ENCODE data around the gene NDUFB8. TPM values are rescaled to one million over a fixed set of nuclear protein-coding genes. Genes with fewer than 3 reads are reported as not detected.

Gene NDUFB8
- total and polyA plus RNA-seq, 2 donors = 222 to 284 TPM

- Histone ChIP-seq H3K27ac (ENCODE audit: low read depth in 1 of 2, low read length in 1 of 2) (no peak overlapping the region), H3K4me1 (ENCODE audit: control insufficient read depth in 2 of 2, insufficient read depth in 2 of 2, low read length in 2 of 2) (no peaks in the 10 kb centered on the region), H3K27me3 (ENCODE audit: control insufficient read depth in 2 of 2, insufficient read depth in 1 of 2, low read length in 1 of 2) (no peaks in the 10 kb centered on the region), H3K9me3 (ENCODE audit: control insufficient read depth in 2 of 2, insufficient read depth in 1 of 2, low read length in 1 of 2) (no peaks in the 10 kb centered on the region), H3K4me3 (ENCODE audit: low read length in 2 of 2) (no peak overlapping the region), H3K36me3 (ENCODE audit: control insufficient read depth in 2 of 2, insufficient read depth in 2 of 2, low read length in 1 of 2) (peaks cover 45 to 57% of the 10 kb centered on the region in 2 donors)
- DNase-seq (ENCODE audit: low read depth in 6 of 9, low spot score in 9 of 9) = no peak
- 98% methylated on average over 5 of the region's 5 CpGs for WGBS
These were observed 40.3 kb downstream of the NDUFB8 start for GRCh38 chr10:100489396-100489795.

- Histone ChIP-seq H3K36me3 (ENCODE audit: control insufficient read depth in 2 of 2, insufficient read depth in 2 of 2, low read length in 1 of 2) (peaks cover 45 to 55% of the 10 kb centered on the region in 2 donors), H3K9me3 (ENCODE audit: control insufficient read depth in 2 of 2, insufficient read depth in 1 of 2, low read length in 1 of 2) (no peaks in the 10 kb centered on the region), H3K27ac (ENCODE audit: low read depth in 1 of 2, low read length in 1 of 2) (no peak overlapping the region), H3K27me3 (ENCODE audit: control insufficient read depth in 2 of 2, insufficient read depth in 1 of 2, low read length in 1 of 2) (peaks cover 0 to 6% of the 10 kb centered on the region in 2 donors), H3K4me1 (ENCODE audit: control insufficient read depth in 2 of 2, insufficient read depth in 2 of 2, low read length in 2 of 2) (peaks cover 0 to 7% of the 10 kb centered on the region in 2 donors), H3K4me3 (ENCODE audit: low read length in 2 of 2) (no peak overlapping the region)
- 97% methylated on average over 6 of the region's 6 CpGs for WGBS
- no peak for DNase-seq (ENCODE audit: low read depth in 6 of 9, low spot score in 9 of 9)
These were observed 42.1 kb downstream of the NDUFB8 start for GRCh38 chr10:100487529-100487928.

- WGBS = 98% methylated on average over 10 of the region's 10 CpGs
- H3K27ac ChIP-seq (ENCODE audit: low read depth in 1 of 2, low read length in 1 of 2) = no peak overlapping the region
- DNase-seq (ENCODE audit: low read depth in 6 of 9, low spot score in 9 of 9) = no peak
- H3K27me3 ChIP-seq (ENCODE audit: control insufficient read depth in 2 of 2, insufficient read depth in 1 of 2, low read length in 1 of 2) = peaks cover 0 to 20% of the 10 kb centered on the region in 2 donors
- no peak overlapping the region for H3K4me3 ChIP-seq (ENCODE audit: low read length in 2 of 2)
- H3K9me3 ChIP-seq (ENCODE audit: control insufficient read depth in 2 of 2, insufficient read depth in 1 of 2, low read length in 1 of 2) = peaks cover 0 to 7% of the 10 kb centered on the region in 2 donors
- peaks cover 45 to 50% of the 10 kb centered on the region in 2 donors for H3K36me3 ChIP-seq (ENCODE audit: control insufficient read depth in 2 of 2, insufficient read depth in 2 of 2, low read length in 1 of 2)
- peaks cover 6 to 20% of the 10 kb centered on the region in 2 donors for H3K4me1 ChIP-seq (ENCODE audit: control insufficient read depth in 2 of 2, insufficient read depth in 2 of 2, low read length in 2 of 2)
These were observed 43.7 kb downstream of the NDUFB8 start for GRCh38 chr10:100485801-100486495.

GRCh38 chr10:100485366-100485765, 44.3 kb downstream of the NDUFB8 start:
- 97% methylated on average over 8 of the region's 8 CpGs for WGBS
- peaks cover 0 to 7% of the 10 kb centered on the region in 2 donors for H3K9me3 ChIP-seq (ENCODE audit: control insufficient read depth in 2 of 2, insufficient read depth in 1 of 2, low read length in 1 of 2)
- no peak overlapping the region for H3K4me3 ChIP-seq (ENCODE audit: low read length in 2 of 2)
- DNase-seq (ENCODE audit: low read depth in 6 of 9, low spot score in 9 of 9) = no peak
- H3K36me3 ChIP-seq (ENCODE audit: control insufficient read depth in 2 of 2, insufficient read depth in 2 of 2, low read length in 1 of 2) = peaks cover 45 to 46% of the 10 kb centered on the region in 2 donors
- H3K4me1 ChIP-seq (ENCODE audit: control insufficient read depth in 2 of 2, insufficient read depth in 2 of 2, low read length in 2 of 2) = peaks cover 6 to 20% of the 10 kb centered on the region in 2 donors
- H3K27ac ChIP-seq (ENCODE audit: low read depth in 1 of 2, low read length in 1 of 2) = no peak overlapping the region
- peaks cover 0 to 26% of the 10 kb centered on the region in 2 donors for H3K27me3 ChIP-seq (ENCODE audit: control insufficient read depth in 2 of 2, insufficient read depth in 1 of 2, low read length in 1 of 2)

- Histone ChIP-seq H3K36me3 (ENCODE audit: control insufficient read depth in 2 of 2, insufficient read depth in 2 of 2, low read length in 1 of 2) (peaks cover 34 to 35% of the 10 kb centered on the region in 2 donors), H3K4me1 (ENCODE audit: control insufficient read depth in 2 of 2, insufficient read depth in 2 of 2, low read length in 2 of 2) (peaks cover 6 to 20% of the 10 kb centered on the region in 2 donors), H3K4me3 (ENCODE audit: low read length in 2 of 2) (no peak overlapping the region), H3K27ac (ENCODE audit: low read depth in 1 of 2, low read length in 1 of 2) (no peak overlapping the region), H3K27me3 (ENCODE audit: control insufficient read depth in 2 of 2, insufficient read depth in 1 of 2, low read length in 1 of 2) (peaks cover 0 to 38% of the 10 kb centered on the region in 2 donors), H3K9me3 (ENCODE audit: control insufficient read depth in 2 of 2, insufficient read depth in 1 of 2, low read length in 1 of 2) (peaks cover 0 to 7% of the 10 kb centered on the region in 2 donors)
- no peak for DNase-seq (ENCODE audit: low read depth in 6 of 9, low spot score in 9 of 9)
- WGBS = 97% methylated on average over 5 of the region's 5 CpGs
These were observed 45.6 kb downstream of the NDUFB8 start for GRCh38 chr10:100483876-100484666.

GRCh38 chr10:100482834-100483185, 46.9 kb downstream of the NDUFB8 start:
- Histone ChIP-seq H3K9me3 (ENCODE audit: control insufficient read depth in 2 of 2, insufficient read depth in 1 of 2, low read length in 1 of 2) (peaks cover 0 to 7% of the 10 kb centered on the region in 2 donors), H3K36me3 (ENCODE audit: control insufficient read depth in 2 of 2, insufficient read depth in 2 of 2, low read length in 1 of 2) (peaks cover 24 to 25% of the 10 kb centered on the region in 2 donors), H3K27ac (ENCODE audit: low read depth in 1 of 2, low read length in 1 of 2) (no peak overlapping the region), H3K27me3 (ENCODE audit: control insufficient read depth in 2 of 2, insufficient read depth in 1 of 2, low read length in 1 of 2) (peaks cover 0 to 48% of the 10 kb centered on the region in 2 donors), H3K4me1 (ENCODE audit: control insufficient read depth in 2 of 2, insufficient read depth in 2 of 2, low read length in 2 of 2) (peaks cover 6 to 20% of the 10 kb centered on the region in 2 donors), H3K4me3 (ENCODE audit: low read length in 2 of 2) (no peak overlapping the region)
- no peak for DNase-seq (ENCODE audit: low read depth in 6 of 9, low spot score in 9 of 9)
- 55% methylated on average over 5 of the region's 5 CpGs for WGBS

- no peak overlapping the region for H3K27ac ChIP-seq (ENCODE audit: low read depth in 1 of 2, low read length in 1 of 2)
- WGBS = under 1% methylated on average over 59 of the region's 59 CpGs
- H3K4me3 ChIP-seq (ENCODE audit: low read length in 2 of 2) = peak overlapping the region; percentile 23 to 47
- peaks cover 0 to 49% of the 10 kb centered on the region in 2 donors for H3K27me3 ChIP-seq (ENCODE audit: control insufficient read depth in 2 of 2, insufficient read depth in 1 of 2, low read length in 1 of 2)
- H3K9me3 ChIP-seq (ENCODE audit: control insufficient read depth in 2 of 2, insufficient read depth in 1 of 2, low read length in 1 of 2) = peaks cover 0 to 7% of the 10 kb centered on the region in 2 donors
- peaks cover 6 to 20% of the 10 kb centered on the region in 2 donors for H3K4me1 ChIP-seq (ENCODE audit: control insufficient read depth in 2 of 2, insufficient read depth in 2 of 2, low read length in 2 of 2)
- DNase-seq (ENCODE audit: low read depth in 6 of 9, low spot score in 9 of 9) = peak; percentile 31 to 81 (median 66)
- H3K36me3 ChIP-seq (ENCODE audit: control insufficient read depth in 2 of 2, insufficient read depth in 2 of 2, low read length in 1 of 2) = peaks cover 19 to 20% of the 10 kb centered on the region in 2 donors
These were observed 47.4 kb downstream of the NDUFB8 start for GRCh38 chr10:100482181-100482833.

- no peak overlapping the region for H3K27ac ChIP-seq (ENCODE audit: low read depth in 1 of 2, low read length in 1 of 2)
- peaks cover 12 to 14% of the 10 kb centered on the region in 2 donors for H3K36me3 ChIP-seq (ENCODE audit: control insufficient read depth in 2 of 2, insufficient read depth in 2 of 2, low read length in 1 of 2)
- H3K4me3 ChIP-seq (ENCODE audit: low read length in 2 of 2) = peak overlapping the region; percentile 23 to 47
- H3K9me3 ChIP-seq (ENCODE audit: control insufficient read depth in 2 of 2, insufficient read depth in 1 of 2, low read length in 1 of 2) = peaks cover 0 to 7% of the 10 kb centered on the region in 2 donors
- H3K4me1 ChIP-seq (ENCODE audit: control insufficient read depth in 2 of 2, insufficient read depth in 2 of 2, low read length in 2 of 2) = peaks cover 6 to 20% of the 10 kb centered on the region in 2 donors
- DNase-seq (ENCODE audit: low read depth in 6 of 9, low spot score in 9 of 9) = peak; percentile 73 to 96 (median 94)
- whole genome bisulfite sequencing = 3% methylated on average over 19 of the region's 19 CpGs
- peaks cover 0 to 49% of the 10 kb centered on the region in 2 donors for H3K27me3 ChIP-seq (ENCODE audit: control insufficient read depth in 2 of 2, insufficient read depth in 1 of 2, low read length in 1 of 2)
These were observed 48.1 kb downstream of the NDUFB8 start for GRCh38 chr10:100481462-100482081.
